Prostate gland (tissue), 2 donors: ENCODE data around the gene CFAP54.

Experiments used
- POLR2A ChIP-seq: fragments of 450-650 bp; IDR thresholded peaks from one replicate; pipeline ENCODE4 v1.6.1; 2016; ENCODE audit warnings: antibody characterized with exemption, mild to moderate bottlenecking
- POLR2AphosphoS5 ChIP-seq: sonication (generic); formaldehyde crosslinking; IDR thresholded peaks from one replicate; pipeline ENCODE4 v1.6.1; 2017; ENCODE audit warnings: antibody characterized with exemption
- TF ChIP-seq, protein P1 (sequence below), 4 experiments: fragments of 200-600 bp in 2 of 4; fragments of 450-650 bp in 2 of 4; sonication (generic) in 2 of 4; IDR thresholded peaks; 1 replicate in 3 of 4; 2 replicates in 1 of 4; pipeline ENCODE4 v1.5.1; 2016 to 2019; ENCODE audit warnings: antibody characterized with exemption in 4 of 4, mild to moderate bottlenecking in 2 of 4, moderate library complexity in 2 of 4

- TF ChIP-seq POLR2A (no peak), POLR2AphosphoS5 (no peak)
- TF ChIP-seq, protein P1, sequence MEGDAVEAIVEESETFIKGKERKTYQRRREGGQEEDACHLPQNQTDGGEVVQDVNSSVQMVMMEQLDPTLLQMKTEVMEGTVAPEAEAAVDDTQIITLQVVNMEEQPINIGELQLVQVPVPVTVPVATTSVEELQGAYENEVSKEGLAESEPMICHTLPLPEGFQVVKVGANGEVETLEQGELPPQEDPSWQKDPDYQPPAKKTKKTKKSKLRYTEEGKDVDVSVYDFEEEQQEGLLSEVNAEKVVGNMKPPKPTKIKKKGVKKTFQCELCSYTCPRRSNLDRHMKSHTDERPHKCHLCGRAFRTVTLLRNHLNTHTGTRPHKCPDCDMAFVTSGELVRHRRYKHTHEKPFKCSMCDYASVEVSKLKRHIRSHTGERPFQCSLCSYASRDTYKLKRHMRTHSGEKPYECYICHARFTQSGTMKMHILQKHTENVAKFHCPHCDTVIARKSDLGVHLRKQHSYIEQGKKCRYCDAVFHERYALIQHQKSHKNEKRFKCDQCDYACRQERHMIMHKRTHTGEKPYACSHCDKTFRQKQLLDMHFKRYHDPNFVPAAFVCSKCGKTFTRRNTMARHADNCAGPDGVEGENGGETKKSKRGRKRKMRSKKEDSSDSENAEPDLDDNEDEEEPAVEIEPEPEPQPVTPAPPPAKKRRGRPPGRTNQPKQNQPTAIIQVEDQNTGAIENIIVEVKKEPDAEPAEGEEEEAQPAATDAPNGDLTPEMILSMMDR (IDR thresholded peaks at IDR 0.05) = no peak
Observed at GRCh38 chr12:96520767-96521166, 31.4 kb downstream of the CFAP54 start.
